K562 (cell line): ENCODE measurements around the gene TSC22D1. TPM values are rescaled to one million over a fixed set of nuclear protein-coding genes. Genes with fewer than 3 reads are reported as not detected.

ENCODE experiments used
- ATAC-seq: fragments of 200-7000 bp; cut with Tn5 transposase; 3 replicates; pipeline ENCODE4 v1.9.1; 2020; ENCODE audit warnings: moderate library complexity
- BruUV-seq: library from RNA; stranded (reverse); fragments of 400-500 nt; replicated peaks from 2 replicates; lab custom pipeline; 2021; lab: Mats Ljungman, UMichigan
- CTCF ChIA-PET: fragments of 300-600 bp; formaldehyde crosslinking; extraction: SDS; loops from one replicate; lab custom pipeline; 2021; ENCODE audit warnings: low intra/inter-chr PET ratio; lab: Yijun Ruan, JAX
- POLR2A ChIA-PET: fragments of 300-600, 350-650 bp; sonication (Branson Sonifier 250); formaldehyde crosslinking; extraction: SDS; loops from one replicate; lab custom pipeline; 2021; ENCODE audit warnings: antibody characterized with exemption, inconsistent platforms; lab: Yijun Ruan, JAX
- DNase-seq, 4 experiments: peaks; one replicate each; pipeline versions ENCODE4 v3.0.0 to v3.0.0-alpha.2; 2011 to 2018; ENCODE audit warnings: low spot score in 3 of 4, mixed read lengths in 3 of 4; ENCODE audit errors: extremely low read depth in 1 of 4
- FAIRE-seq: peaks from 2 replicates; lab custom pipeline; 2011; peaks lifted over from hg19 to GRCh38; lab: Jason Lieb, UNC
- H2AFZ ChIP-seq: 2 replicates; pipeline ENCODE4 v1.6.0; 2011; ENCODE audit warnings: low read depth, low read length, control low read depth, inconsistent platforms
- H3K27ac ChIP-seq: fragments of 200-600 bp; 3 replicates; pipeline ENCODE4 v1.8.0; 2011; ENCODE audit warnings: low read depth, mild to moderate bottlenecking, control low read depth, inconsistent platforms, low read length, moderate library complexity, mixed read lengths; ENCODE audit errors: extremely low read depth
- H3K27me3 ChIP-seq, 2 experiments: fragments of 300-600 bp in 1 of 2; 2 replicates in 1 of 2; 3 replicates in 1 of 2; pipeline versions ENCODE4 v1.6.0 to v1.8.0; 2011; ENCODE audit warnings: inconsistent platforms in 2 of 2, low read length in 2 of 2, mild to moderate bottlenecking in 1 of 2, mixed read lengths in 1 of 2, moderate library complexity in 1 of 2; ENCODE audit not compliant: control insufficient read depth in 2 of 2, insufficient read depth in 2 of 2
- H3K36me3 ChIP-seq: fragments of 300-600 bp; 3 replicates; pipeline ENCODE4 v1.8.0; 2011; ENCODE audit warnings: mild to moderate bottlenecking, low read length, inconsistent platforms; ENCODE audit not compliant: control insufficient read depth, insufficient read depth
- H3K4me1 ChIP-seq, 2 experiments: fragments of 200-600 bp in 1 of 2; replicated peaks in 1 of 2; 2 replicates in 1 of 2; 3 replicates in 1 of 2; pipeline versions ENCODE4 v1.5.1 to v1.8.0; 2011; ENCODE audit warnings: inconsistent platforms in 2 of 2, low read length in 2 of 2, mild to moderate bottlenecking in 1 of 2, mixed read lengths in 1 of 2, moderate library complexity in 1 of 2; ENCODE audit not compliant: control insufficient read depth in 2 of 2, insufficient read depth in 2 of 2
- H3K4me2 ChIP-seq: 2 replicates; pipeline ENCODE4 v1.6.1; 2011; ENCODE audit warnings: low read length, control low read depth, inconsistent platforms, mixed read lengths; ENCODE audit not compliant: insufficient read depth
- H3K4me3 ChIP-seq: fragments of 200-600 bp; sonication (generic), shearing (Covaris generic); 2 replicates; pipeline ENCODE4 v1.5.1; 2016; ENCODE audit warnings: control low read depth, inconsistent platforms
- H3K79me2 ChIP-seq: fragments of 200-600 bp; 3 replicates; pipeline ENCODE4 v1.8.0; 2011; ENCODE audit warnings: low read length, inconsistent platforms; ENCODE audit not compliant: control insufficient read depth, insufficient read depth
- H3K9ac ChIP-seq, 2 experiments: 2 replicates each; pipeline versions ENCODE4 v1.6.0 to v1.6.1; 2011; ENCODE audit warnings: low read depth in 2 of 2, low read length in 2 of 2, control low read depth in 1 of 2, inconsistent platforms in 1 of 2, mild to moderate bottlenecking in 1 of 2, mixed read lengths in 1 of 2; ENCODE audit not compliant: insufficient read depth in 1 of 2
- H3K9me1 ChIP-seq: one replicate; pipeline ENCODE4 v1.6.0; 2011; ENCODE audit warnings: inconsistent platforms, mild to moderate bottlenecking, low read length, moderate library complexity; ENCODE audit not compliant: control insufficient read depth, insufficient read depth
- H3K9me3 ChIP-seq: replicated peaks from 2 replicates; pipeline ENCODE4 v1.5.1; 2011; ENCODE audit warnings: low read depth, low read length, inconsistent platforms; ENCODE audit not compliant: control insufficient read depth, insufficient read depth
- H4K20me1 ChIP-seq: replicated peaks from 2 replicates; pipeline ENCODE4 v1.6.1; 2011; ENCODE audit warnings: low read length, inconsistent platforms, mixed read lengths; ENCODE audit not compliant: control insufficient read depth, insufficient read depth
- C11orf30 ChIP-seq: fragments of 450-650 bp; IDR thresholded peaks from 2 replicates; pipeline ENCODE4 v1.6.1; 2016; ENCODE audit warnings: low read depth, mild to moderate bottlenecking
- KLF1 ChIP-seq: fragments of 450-650 bp; IDR thresholded peaks from 2 replicates; pipeline ENCODE4 v1.6.1; 2016; ENCODE audit warnings: missing genetic modification characterization, missing compliant biosample characterization
- NCOA4 ChIP-seq: fragments of 450-650 bp; IDR thresholded peaks from 2 replicates; pipeline ENCODE4 v1.6.1; 2018; ENCODE audit warnings: mild to moderate bottlenecking; ENCODE audit not compliant: partially characterized antibody
- POLR2G ChIP-seq: fragments of 200-400 bp; formaldehyde crosslinking; IDR thresholded peaks from 2 replicates; pipeline ENCODE4 v1.6.1; 2017; ENCODE audit warnings: low read depth, mild to moderate bottlenecking, antibody characterized with exemption, low read length, moderate library complexity
- SNIP1 ChIP-seq: fragments of 450-650 bp; IDR thresholded peaks from 2 replicates; pipeline ENCODE4 v1.7.1; 2017; ENCODE audit warnings: low read depth, mild to moderate bottlenecking
- TAF7 ChIP-seq: fragments of 450-650 bp; IDR thresholded peaks from 2 replicates; pipeline ENCODE4 v1.6.1; 2016; ENCODE audit warnings: missing genetic modification characterization, missing compliant biosample characterization
- ZNF449 ChIP-seq: fragments of 250-450 bp; sonication (Bioruptor Pico); IDR thresholded peaks from 2 replicates; pipeline ENCODE4 v1.8.0; 2022; ENCODE audit warnings: moderate library complexity, mild to moderate bottlenecking, inconsistent platforms
- ZNF57 ChIP-seq: fragments of 450-650 bp; formaldehyde crosslinking; IDR thresholded peaks from 2 replicates; pipeline ENCODE4 v1.4.0; 2020; ENCODE audit warnings: mild to moderate bottlenecking, moderate library complexity
- WGBS: fragments of 100-300 bp; shearing (Covaris generic); methylation state at CpG from one replicate; pipeline ENCODE4 v1.1.6; 2016; ENCODE audit warnings: low coverage, mixed read lengths; ENCODE audit not compliant: insufficient coverage; ENCODE audit errors: missing lambda C conversion rate; 5-methylcytosine and 5-hydroxymethylcytosine counted together
- in situ Hi-C: fragments of 300-500 bp; cut with MboI; formaldehyde crosslinking; loops from 4 replicates; pipeline ENCODE4 v1.15.0; 2018; ENCODE audit warnings: inconsistent platforms, mixed read lengths
- intact Hi-C: fragments of 100-400 bp; cut with micrococcal nuclease; formaldehyde crosslinking; loops from 2 replicates; pipeline ENCODE4 v1.14.2; 2022
- polyA plus RNA-seq, 8 experiments: library from polyadenylated mRNA; depleted of rRNA in 4 of 8; stranded (reverse) in 5 of 8; unstranded in 3 of 8; fragments of >200 nt; fragmentation: Nextera tagmentation in 2 of 8; fragmentation: Illumina TruSeq in 1 of 8; extraction: Ambion mirVana in 2 of 8; extraction: Trizol in 1 of 8; gene quantifications; 2 replicates each; pipeline versions ENCODE4 v1.2.1 to v1.2.3, GENCODE V29; 2011 to 2014; ENCODE audit warnings: inconsistent platforms in 1 of 8, missing spikeins in 1 of 8
- total RNA-seq, 7 experiments: library from RNA; depleted of rRNA in 6 of 7; stranded (reverse); fragments of >200 nt in 6 of 7; fragmentation: Illumina TruSeq in 2 of 7; extraction: Trizol in 2 of 7; gene quantifications; 2 replicates each; pipeline versions ENCODE4 v1.2.1 to v1.2.3, GENCODE V29; 2011 to 2021; ENCODE audit warnings: low replicate concordance in 1 of 7

Gene TSC22D1
- total and polyA plus RNA-seq, 9 of the 15 experiments (the other 6 are each of a cell fraction or from before 2014, with no cell fraction given): 2.6 to 19.8 (median 8.4) TPM

DNA sequence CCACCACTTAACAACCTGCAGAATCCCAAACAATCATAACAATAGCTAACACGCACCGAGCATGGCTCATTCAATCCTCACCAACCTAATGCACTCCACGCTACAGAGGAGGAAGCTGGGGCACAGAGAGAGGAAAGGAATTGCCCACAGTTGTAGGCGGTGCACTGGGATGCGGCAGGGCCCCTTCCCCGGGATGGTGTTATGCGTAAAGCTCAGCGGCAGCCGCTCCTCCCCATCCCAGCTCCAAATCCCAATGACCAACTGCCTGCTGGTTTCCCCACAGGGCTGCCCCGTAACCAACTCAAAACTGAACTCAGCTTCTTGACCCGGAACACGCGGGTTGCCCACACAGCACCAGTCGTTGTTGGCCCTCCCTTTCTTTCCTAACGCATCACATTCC, 160.3 kb downstream of the TSC22D1 start:
- Histone ChIP-seq H3K27me3 (no peaks in the 10 kb centered on the region), H3K79me2 (no peaks in the 10 kb centered on the region), H4K20me1 (no peaks in the 10 kb centered on the region), H3K4me2 (no peak overlapping the region), H3K36me3 (no peaks in the 10 kb centered on the region), H3K4me3 (no peak overlapping the region), H3K27ac (no peak overlapping the region), H3K9me1 (no peaks in the 10 kb centered on the region), H2AFZ (no peak overlapping the region), H3K4me1 (peaks cover 8 to 15% of the 10 kb centered on the region in 2 experiments; a peak in 4 of 5 replicates), H3K9ac (no peak overlapping the region), H3K9me3 (no peaks in the 10 kb centered on the region)
- WGBS: 81% methylated on average over 4 of the region's 15 CpGs
- intact Hi-C loops (no loop called here), in situ Hi-C loops (no loop called here)
- no TSS peak for BruUV-seq
- ChIA-PET POLR2A (interaction anchor here (1.4 kb wide), 1 partner anchor 11 kb away, joined by 3 read pairs; no protein-coding TSS in a partner anchor), CTCF (no interaction called here)
- FAIRE-seq (no peak), DNase-seq (no peak), ATAC-seq (no peak)
- TF ChIP-seq C11orf30 (no peak), NCOA4 (no peak), ZNF449 (CRISPR knock-in tag) (no peak), KLF1 (tag) (no peak), POLR2G (no peak), SNIP1 (no peak), ZNF57 (CRISPR knock-in tag) (no peak), TAF7 (tag) (no peak)
